GDM1 (cell line): ENCODE measurements around the gene ARL6IP4.

Experiments
- DNase-seq: peaks from one replicate; lab custom pipeline; 2025; lab: John Stamatoyannopoulos, UW

The ARL6IP4 gene

GRCh38 chr12:122990961-122991622, 10.6 kb downstream of the ARL6IP4 start:
- DNase-seq = no peak

GRCh38 chr12:122991623-122992275, 11.3 kb downstream of the ARL6IP4 start:
- DNase-seq = no peak

- no peak for DNase-seq
These were observed 11.9 kb downstream of the ARL6IP4 start for GRCh38 chr12:122992386-122992785.

GRCh38 chr12:122994140-122994675, 13.7 kb downstream of the ARL6IP4 start:
- DNase-seq = no peak

GRCh38 chr12:122994781-122995502, 14.5 kb downstream of the ARL6IP4 start:
- DNase-seq = no peak

GRCh38 chr12:122995503-122996187, 15.2 kb downstream of the ARL6IP4 start:
- no peak for DNase-seq

GRCh38 chr12:122996188-122996601, 15.7 kb downstream of the ARL6IP4 start:
- DNase-seq = no peak

GRCh38 chr12:122996621-122997342, 16.3 kb downstream of the ARL6IP4 start:
- no peak for DNase-seq

GRCh38 chr12:122997343-122998250, 17.1 kb downstream of the ARL6IP4 start:
- no peak for DNase-seq

- DNase-seq = no peak
These were observed 17.8 kb downstream of the ARL6IP4 start for GRCh38 chr12:122998316-122998715.

GRCh38 chr12:122999196-122999946, 18.9 kb downstream of the ARL6IP4 start:
- no peak for DNase-seq

GRCh38 chr12:122999986-123000420, 19.5 kb downstream of the ARL6IP4 start:
- DNase-seq = no peak

GRCh38 chr12:123000578-123000977, 20.1 kb downstream of the ARL6IP4 start:
- DNase-seq = no peak

GRCh38 chr12:123001464-123001863, 21.0 kb downstream of the ARL6IP4 start:
- no peak for DNase-seq

GRCh38 chr12:123003257-123003656, 22.8 kb downstream of the ARL6IP4 start:
- DNase-seq = no peak

GRCh38 chr12:123004287-123004686, 23.8 kb downstream of the ARL6IP4 start:
- DNase-seq = no peak

GRCh38 chr12:123005081-123005626, 24.7 kb downstream of the ARL6IP4 start:
- DNase-seq = no peak

GRCh38 chr12:123006977-123007376, 26.5 kb downstream of the ARL6IP4 start:
- DNase-seq = no peak

- no peak for DNase-seq
These were observed 29.6 kb downstream of the ARL6IP4 start for GRCh38 chr12:123010110-123010509.
